Measurements from ENCODE around the gene TRAPPC3. TPM values are rescaled to one million over a fixed set of nuclear protein-coding genes. Genes with fewer than 3 reads are reported as not detected.

The TRAPPC3 gene
- total and polyA plus RNA-seq, 2 donors (not counting 1 experiment from before 2014, with no cell fraction given): 88.5 to 105 TPM

GRCh38 chr1:36096500-36097432, 52.5 kb downstream of the TRAPPC3 start:
- H3K4me1 ChIP-seq (ENCODE audit: control insufficient read depth, extremely low read depth, insufficient read depth, low read length): peaks cover 4% of the 10 kb centered on the region
- TF ChIP-seq CTCF (conservative IDR thresholded peaks at IDR 0.05 in 1 of 2, IDR thresholded peaks at IDR 0.05 in 1 of 2; ENCODE audit: low read depth in 1 of 2, low read length in 2 of 2) (peak in 1 of 2 donors; percentile 29), EZH2 (IDR thresholded peaks at IDR 0.05; ENCODE audit: low read length, missing control alignments) (no peak)
- no peak for DNase-seq (ENCODE audit: low read depth in 2 of 2)
- peaks cover 3% of the 10 kb centered on the region for H3K79me2 ChIP-seq (ENCODE audit: control insufficient read depth, insufficient read depth, low read length)
- H3K9me3 ChIP-seq (ENCODE audit: control insufficient read depth, insufficient read depth, low read depth, low read length): no peaks in the 10 kb centered on the region
- no peak overlapping the region for H3K9ac ChIP-seq (ENCODE audit: insufficient read depth, low read length)
- H3K4me2 ChIP-seq (ENCODE audit: extremely low read depth, insufficient read depth, low read length): no peak overlapping the region
- H3K36me3 ChIP-seq (ENCODE audit: control insufficient read depth, insufficient read depth, low read length): peaks cover 32% of the 10 kb centered on the region
- H3K27me3 ChIP-seq (ENCODE audit: control insufficient read depth, insufficient read depth, low read length): no peaks in the 10 kb centered on the region
- H3K27ac ChIP-seq (ENCODE audit: insufficient read depth, low read length): no peak overlapping the region
- H4K20me1 ChIP-seq (ENCODE audit: control insufficient read depth, extremely low read depth, insufficient read depth, low read length): no peaks in the 10 kb centered on the region
- no peak overlapping the region for H2AFZ ChIP-seq (ENCODE audit: low read length)
- H3K4me3 ChIP-seq (replicated peaks in 1 of 4; ENCODE audit: control extremely low read depth in 1 of 4, insufficient read depth in 1 of 4, low read depth in 3 of 4, low read length in 4 of 4): no peak overlapping the region

- no peak overlapping the region for H3K4me2 ChIP-seq (ENCODE audit: extremely low read depth, insufficient read depth, low read length)
- DNase-seq (ENCODE audit: low read depth in 2 of 2): no peak
- H2AFZ ChIP-seq (ENCODE audit: low read length): no peak overlapping the region
- H3K9ac ChIP-seq (ENCODE audit: insufficient read depth, low read length): no peak overlapping the region
- no peaks in the 10 kb centered on the region for H3K27me3 ChIP-seq (ENCODE audit: control insufficient read depth, insufficient read depth, low read length)
- H3K4me1 ChIP-seq (ENCODE audit: control insufficient read depth, extremely low read depth, insufficient read depth, low read length): peaks cover 4% of the 10 kb centered on the region
- H3K4me3 ChIP-seq (replicated peaks in 1 of 4; ENCODE audit: control extremely low read depth in 1 of 4, insufficient read depth in 1 of 4, low read depth in 3 of 4, low read length in 4 of 4): no peak overlapping the region
- no peaks in the 10 kb centered on the region for H3K9me3 ChIP-seq (ENCODE audit: control insufficient read depth, insufficient read depth, low read depth, low read length)
- H3K79me2 ChIP-seq (ENCODE audit: control insufficient read depth, insufficient read depth, low read length): peaks cover 7% of the 10 kb centered on the region
- no peaks in the 10 kb centered on the region for H4K20me1 ChIP-seq (ENCODE audit: control insufficient read depth, extremely low read depth, insufficient read depth, low read length)
- no peak for TF ChIP-seq EZH2 (IDR thresholded peaks at IDR 0.05; ENCODE audit: low read length, missing control alignments)
- TF ChIP-seq CTCF (conservative IDR thresholded peaks at IDR 0.05 in 1 of 2, IDR thresholded peaks at IDR 0.05 in 1 of 2; ENCODE audit: low read depth in 1 of 2, low read length in 2 of 2): no peak
- peaks cover 34% of the 10 kb centered on the region for H3K36me3 ChIP-seq (ENCODE audit: control insufficient read depth, insufficient read depth, low read length)
- H3K27ac ChIP-seq (ENCODE audit: insufficient read depth, low read length): no peak overlapping the region
Observed at GRCh38 chr1:36095760-36096405, 53.4 kb downstream of the TRAPPC3 start.

GRCh38 chr1:36094621-36095061, 54.6 kb downstream of the TRAPPC3 start:
- Histone ChIP-seq H3K9ac (ENCODE audit: insufficient read depth, low read length) (no peak overlapping the region), H3K4me1 (ENCODE audit: control insufficient read depth, extremely low read depth, insufficient read depth, low read length) (peaks cover 8% of the 10 kb centered on the region), H3K36me3 (ENCODE audit: control insufficient read depth, insufficient read depth, low read length) (peaks cover 34% of the 10 kb centered on the region)

More at GRCh38 chr1:36094621-36095061, 54.6 kb downstream of the TRAPPC3 start:
- Histone ChIP-seq H4K20me1 (ENCODE audit: control insufficient read depth, extremely low read depth, insufficient read depth, low read length) (no peaks in the 10 kb centered on the region), H3K27me3 (ENCODE audit: control insufficient read depth, insufficient read depth, low read length) (no peaks in the 10 kb centered on the region), H3K79me2 (ENCODE audit: control insufficient read depth, insufficient read depth, low read length) (peaks cover 18% of the 10 kb centered on the region), H3K9me3 (ENCODE audit: control insufficient read depth, insufficient read depth, low read depth, low read length) (no peaks in the 10 kb centered on the region), H3K27ac (ENCODE audit: insufficient read depth, low read length) (no peak overlapping the region), H3K4me2 (ENCODE audit: extremely low read depth, insufficient read depth, low read length) (no peak overlapping the region), H2AFZ (ENCODE audit: low read length) (no peak overlapping the region), H3K4me3 (replicated peaks in 1 of 4; ENCODE audit: control extremely low read depth in 1 of 4, insufficient read depth in 1 of 4, low read depth in 3 of 4, low read length in 4 of 4) (no peak overlapping the region)
- TF ChIP-seq CTCF (conservative IDR thresholded peaks at IDR 0.05 in 1 of 2, IDR thresholded peaks at IDR 0.05 in 1 of 2; ENCODE audit: low read depth in 1 of 2, low read length in 2 of 2) (no peak), EZH2 (IDR thresholded peaks at IDR 0.05; ENCODE audit: low read length, missing control alignments) (no peak)
- no peak for DNase-seq (ENCODE audit: low read depth in 2 of 2)
